Brain microvascular endothelial cell (primary cell): ENCODE measurements around the gene PIAS4.
"Not testable (repeated sequence)": the region's sequence is repeated elsewhere in the genome, so short reads cannot be mapped to it uniquely, and the experiment has no call there.

Source experiments
- DNase-seq: peaks from one replicate; pipeline ENCODE4 v3.0.0-alpha.2; 2020
- H3K27ac ChIP-seq: fragments of 250-450 bp; sonication (Bioruptor Pico); 2 replicates; pipeline ENCODE4 v1.5.1; 2020; ENCODE audit warnings: mild to moderate bottlenecking, moderate library complexity
- H3K27me3 ChIP-seq: fragments of 250-450 bp; sonication (Bioruptor Pico); replicated peaks from 2 replicates; pipeline ENCODE4 v1.5.1; 2020; ENCODE audit warnings: mild to moderate bottlenecking
- H3K36me3 ChIP-seq: fragments of 250-450 bp; sonication (Bioruptor Pico); replicated peaks from 2 replicates; pipeline ENCODE4 v1.5.1; 2020; ENCODE audit warnings: mild to moderate bottlenecking
- H3K4me3 ChIP-seq: 2 replicates; pipeline ENCODE4 v1.5.1; 2011; ENCODE audit warnings: low read depth, mild to moderate bottlenecking, control low read depth, low read length, moderate library complexity
- CTCF ChIP-seq: IDR thresholded peaks from 2 replicates; pipeline ENCODE4 v1.5.1; 2011; ENCODE audit warnings: low read depth, mild to moderate bottlenecking, moderate library complexity, low read length, control low read depth, inconsistent platforms; ENCODE audit errors: missing control alignments
- in situ Hi-C: cut with HindIII; loops from 2 replicates; pipeline ENCODE4 v1.10.0; 2017; ENCODE audit warnings: low sequenced_read_pairs, low pct_ligation_motif_present

PIAS4 gene

GRCh38 chr19:4010808-4011110 is 3.2 kb downstream of the PIAS4 start:
- in situ Hi-C loops, result no loop called here
- H3K4me3 ChIP-seq, result no peak overlapping the region
- no peak overlapping the region for H3K27ac ChIP-seq
- DNase-seq, result no peak
- TF ChIP-seq CTCF, result no peak
- no peaks in the 10 kb centered on the region for H3K27me3 ChIP-seq
- H3K36me3 ChIP-seq, result peaks cover 22% of the 10 kb centered on the region

- H3K36me3 ChIP-seq, result peaks cover 28% of the 10 kb centered on the region
- in situ Hi-C loops, DNase-seq, H3K27ac ChIP-seq, H3K27me3 ChIP-seq, H3K4me3 ChIP-seq: not testable (repeated sequence)
Measured at GRCh38 chr19:4011430-4011829, 3.9 kb downstream of the PIAS4 start.

- Histone ChIP-seq H3K4me3 (no peak overlapping the region), H3K27ac (no peak overlapping the region), H3K36me3 (peaks cover 30% of the 10 kb centered on the region), H3K27me3 (no peaks in the 10 kb centered on the region)
- in situ Hi-C loops, result no loop called here
- TF ChIP-seq CTCF, result no peak
- DNase-seq, result no peak
Measured at GRCh38 chr19:4012092-4012974, 4.8 kb downstream of the PIAS4 start.

GRCh38 chr19:4012975-4013634 is 5.6 kb downstream of the PIAS4 start:
- no peak for DNase-seq
- H3K36me3 ChIP-seq, result peaks cover 30% of the 10 kb centered on the region
- no peak overlapping the region for H3K27ac ChIP-seq
- H3K27me3 ChIP-seq, result no peaks in the 10 kb centered on the region
- no peak for TF ChIP-seq CTCF
- H3K4me3 ChIP-seq, result no peak overlapping the region
- in situ Hi-C loops, result no loop called here

GRCh38 chr19:4013886-4014540 is 6.5 kb downstream of the PIAS4 start:
- H3K36me3 ChIP-seq, result peaks cover 30% of the 10 kb centered on the region
- no peak overlapping the region for H3K27ac ChIP-seq
- no peak for TF ChIP-seq CTCF
- in situ Hi-C loops, result no loop called here
- no peak overlapping the region for H3K4me3 ChIP-seq
- H3K27me3 ChIP-seq, result no peaks in the 10 kb centered on the region
- DNase-seq, result no peak
